Endothelial cell of umbilical vein (primary cell): Measurements from ENCODE around the gene SLC2A2.

Experiments
- CTCF ChIP-seq, 2 donors: IDR thresholded peaks; 1 replicate in 1 of 2; 2 replicates in 1 of 2; pipeline ENCODE4 v1.5.1; 2011; ENCODE audit warnings: low read length in 2 of 2, mild to moderate bottlenecking in 2 of 2, moderate library complexity in 2 of 2, control low read depth in 1 of 2, inconsistent platforms in 1 of 2, low read depth in 1 of 2; ENCODE audit not compliant: insufficient read depth in 1 of 2; ENCODE audit errors: extremely low read depth in 1 of 2
- EZH2 ChIP-seq: IDR thresholded peaks from 2 replicates; pipeline ENCODE4 v1.6.1; 2012; ENCODE audit warnings: borderline replicate concordance, low read depth, mild to moderate bottlenecking, moderate library complexity, low read length, inconsistent platforms; ENCODE audit not compliant: severe bottlenecking
- FOS ChIP-seq: IDR thresholded peaks from 2 replicates; pipeline ENCODE4 v1.6.1; 2011; ENCODE audit warnings: mild to moderate bottlenecking, low read length, moderate library complexity, borderline replicate concordance; ENCODE audit not compliant: insufficient read depth
- JUN ChIP-seq: IDR thresholded peaks from 2 replicates; pipeline ENCODE4 v1.6.1; 2011; ENCODE audit warnings: borderline replicate concordance, low read depth; ENCODE audit not compliant: insufficient read length, insufficient read depth
- MYC ChIP-seq: IDR thresholded peaks from one replicate; pipeline ENCODE4 v1.6.1; 2011; ENCODE audit warnings: mild to moderate bottlenecking, low read depth, low read length
- POLR2A ChIP-seq: IDR thresholded peaks from 2 replicates; pipeline ENCODE4 v1.6.1; 2012; ENCODE audit warnings: low read depth, mild to moderate bottlenecking, control low read depth, low read length
- POLR2AphosphoS5 ChIP-seq: IDR thresholded peaks from 2 replicates; pipeline ENCODE4 v1.6.1; 2012; ENCODE audit warnings: low read depth, mild to moderate bottlenecking, control low read depth, low read length, moderate library complexity; ENCODE audit not compliant: insufficient read depth
- TF ChIP-seq, protein P1 (sequence below): IDR thresholded peaks from 2 replicates; pipeline ENCODE4 v1.6.1; 2011; ENCODE audit not compliant: insufficient read depth, insufficient read length

- TF ChIP-seq CTCF (IDR thresholded peaks at IDR 0.05; ENCODE audit: extremely low read depth in 1 of 2, insufficient read depth in 1 of 2, low read depth in 1 of 2, low read length in 2 of 2), result no peak
- TF ChIP-seq POLR2A, result no peak
- TF ChIP-seq EZH2, result no peak
- TF ChIP-seq POLR2AphosphoS5, result no peak
- TF ChIP-seq FOS, result no peak
- TF ChIP-seq, protein P1, sequence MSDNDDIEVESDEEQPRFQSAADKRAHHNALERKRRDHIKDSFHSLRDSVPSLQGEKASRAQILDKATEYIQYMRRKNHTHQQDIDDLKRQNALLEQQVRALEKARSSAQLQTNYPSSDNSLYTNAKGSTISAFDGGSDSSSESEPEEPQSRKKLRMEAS, result no peak
- no peak for TF ChIP-seq JUN
- TF ChIP-seq MYC, result no peak
These were observed 34.9 kb downstream of the SLC2A2 start for GRCh38 chr3:170991664-170992063.
